ENCODE measurements around the gene LRPAP1.
A peak's percentile ranks its signal among the peaks of the same experiment; 100 is the strongest.
"Not testable (repeated sequence)": the region's sequence is repeated elsewhere in the genome, so short reads cannot be mapped to it uniquely, and the experiment has no call there.

Gene LRPAP1

GRCh38 chr4:3556244-3556867, 24.1 kb upstream of the LRPAP1 start:
- DNase-seq (ENCODE audit: insufficient read length, low spot score); FAIRE-seq: not testable (repeated sequence)
- TF ChIP-seq CTCF (IDR thresholded peaks at IDR 0.05; ENCODE audit: insufficient read depth, missing control alignments): peak; percentile 1

- not testable (repeated sequence) for FAIRE-seq
Observed at GRCh38 chr4:3555459-3556070, 23.3 kb upstream of the LRPAP1 start.

GRCh38 chr4:3551366-3551765, 19.1 kb upstream of the LRPAP1 start:
- not testable (repeated sequence) for FAIRE-seq; DNase-seq (ENCODE audit: insufficient read length, low spot score)

More at GRCh38 chr4:3555459-3556070, 23.3 kb upstream of the LRPAP1 start:
- DNase-seq (ENCODE audit: insufficient read length, low spot score): not testable (repeated sequence)

GRCh38 chr4:3550792-3551325, 18.6 kb upstream of the LRPAP1 start:
- not testable (repeated sequence) for DNase-seq (ENCODE audit: insufficient read length, low spot score); FAIRE-seq

GRCh38 chr4:3550041-3550440, 17.8 kb upstream of the LRPAP1 start:
- DNase-seq (ENCODE audit: insufficient read length, low spot score); FAIRE-seq: not testable (repeated sequence)

- FAIRE-seq; DNase-seq (ENCODE audit: insufficient read length, low spot score): not testable (repeated sequence)
Observed at GRCh38 chr4:3549694-3550001, 17.4 kb upstream of the LRPAP1 start.

GRCh38 chr4:3548991-3549693, 16.9 kb upstream of the LRPAP1 start:
- not testable (repeated sequence) for DNase-seq (ENCODE audit: insufficient read length, low spot score); FAIRE-seq

GRCh38 chr4:3546721-3547120, 14.5 kb upstream of the LRPAP1 start:
- FAIRE-seq; DNase-seq (ENCODE audit: insufficient read length, low spot score): not testable (repeated sequence)

- FAIRE-seq; DNase-seq (ENCODE audit: insufficient read length, low spot score): not testable (repeated sequence)
Observed at GRCh38 chr4:3545351-3545750, 13.1 kb upstream of the LRPAP1 start.

- FAIRE-seq; DNase-seq (ENCODE audit: insufficient read length, low spot score): not testable (repeated sequence)
Observed at GRCh38 chr4:3544259-3545025, 12.2 kb upstream of the LRPAP1 start.

GRCh38 chr4:3543415-3543814, 11.2 kb upstream of the LRPAP1 start:
- DNase-seq (ENCODE audit: insufficient read length, low spot score); FAIRE-seq: not testable (repeated sequence)

GRCh38 chr4:3538906-3539305, 6.7 kb upstream of the LRPAP1 start:
- FAIRE-seq; DNase-seq (ENCODE audit: insufficient read length, low spot score): not testable (repeated sequence)

GRCh38 chr4:3535812-3536211, 3.6 kb upstream of the LRPAP1 start:
- DNase-seq (ENCODE audit: insufficient read length, low spot score); FAIRE-seq: not testable (repeated sequence)

Data from D721Med (cell line).